H1 (cell line): ENCODE data around the gene EXOC6. TPM values are rescaled to one million over a fixed set of nuclear protein-coding genes. Genes with fewer than 3 reads are reported as not detected.
A peak's percentile ranks its signal among the peaks of the same experiment; 100 is the strongest.

Source experiments
- BRCA1 ChIP-seq: IDR thresholded peaks from 2 replicates; pipeline ENCODE4 v1.6.1; 2012; ENCODE audit warnings: low read depth, low read length, improper control_type of control experiment
- CBX8 ChIP-seq: fragments of 300-800, 300-1000 bp; sonication (generic); IDR thresholded peaks from 2 replicates; pipeline ENCODE4 v1.7.1; 2016; ENCODE audit warnings: low read depth, low read length, borderline replicate concordance
- CEBPB ChIP-seq: IDR thresholded peaks from 2 replicates; pipeline ENCODE4 v1.6.1; 2012; ENCODE audit warnings: low read depth, low read length
- CHD1 ChIP-seq: IDR thresholded peaks from 2 replicates; pipeline ENCODE4 v1.6.1; 2012; ENCODE audit warnings: low read depth, low read length, improper control_type of control experiment
- CTCF ChIP-seq, 3 experiments: IDR thresholded peaks; 1 replicate in 2 of 3; 2 replicates in 1 of 3; pipeline versions ENCODE4 v1.5.1 to v1.6.1; 2011; ENCODE audit warnings: low read length in 3 of 3, mild to moderate bottlenecking in 3 of 3, inconsistent platforms in 2 of 3, low read depth in 1 of 3, moderate library complexity in 1 of 3; ENCODE audit not compliant: insufficient read depth in 1 of 3; ENCODE audit errors: control extremely low read depth in 1 of 3
- EZH2 ChIP-seq: fragments of 200-600 bp; sonication (generic); IDR thresholded peaks from 2 replicates; pipeline ENCODE4 v1.7.1; 2012; ENCODE audit warnings: low read depth, mild to moderate bottlenecking, moderate library complexity, low read length, inconsistent platforms; ENCODE audit not compliant: severe bottlenecking
- GTF2F1 ChIP-seq: IDR thresholded peaks from 2 replicates; pipeline ENCODE4 v1.6.1; 2012; ENCODE audit warnings: low read depth, low read length, improper control_type of control experiment, borderline replicate concordance
- HDAC2 ChIP-seq, 2 experiments: fragments of 300-600 bp in 1 of 2; sonication (generic) in 1 of 2; IDR thresholded peaks; 2 replicates each; pipeline ENCODE4 v1.6.1; 2011 to 2012; ENCODE audit warnings: low read depth in 2 of 2, low read length in 2 of 2, mild to moderate bottlenecking in 2 of 2, moderate library complexity in 2 of 2, borderline replicate concordance in 1 of 2, inconsistent platforms in 1 of 2
- KDM4A ChIP-seq: IDR thresholded peaks from one replicate; pipeline ENCODE4 v1.7.1; 2012; ENCODE audit warnings: low read depth, mild to moderate bottlenecking, moderate library complexity, low read length, inconsistent platforms; ENCODE audit not compliant: severe bottlenecking
- MAX ChIP-seq: IDR thresholded peaks from 2 replicates; pipeline ENCODE4 v1.6.1; 2012; ENCODE audit warnings: inconsistent platforms
- NRF1 ChIP-seq: IDR thresholded peaks from 2 replicates; pipeline ENCODE4 v1.6.1; 2011; ENCODE audit warnings: mild to moderate bottlenecking, low read depth, low read length, improper control_type of control experiment
- PHF8 ChIP-seq: fragments of 200-600 bp; sonication (generic); conservative IDR thresholded peaks from 2 replicates; pipeline ENCODE4 v1.7.1; 2012; ENCODE audit warnings: low read depth, mild to moderate bottlenecking, inconsistent platforms, low read length, moderate library complexity
- POLR2AphosphoS5 ChIP-seq: IDR thresholded peaks from 2 replicates; pipeline ENCODE4 v1.6.1; 2011; ENCODE audit warnings: low read depth, low read length
- RAD21 ChIP-seq, 2 experiments: IDR thresholded peaks in 1 of 2; conservative IDR thresholded peaks in 1 of 2; 2 replicates each; pipeline ENCODE4 v1.6.1; 2011; ENCODE audit warnings: low read depth in 2 of 2, low read length in 2 of 2, improper control_type of control experiment in 1 of 2, inconsistent platforms in 1 of 2, mild to moderate bottlenecking in 1 of 2, moderate library complexity in 1 of 2
- SP1 ChIP-seq: IDR thresholded peaks from 2 replicates; pipeline ENCODE4 v1.6.1; 2011; ENCODE audit warnings: low read depth, low read length
- TAF1 ChIP-seq: IDR thresholded peaks from 2 replicates; pipeline ENCODE4 v1.6.1; 2011; ENCODE audit warnings: mild to moderate bottlenecking, low read depth, low read length
- polyA plus RNA-seq, 7 experiments: library from polyadenylated mRNA; depleted of rRNA in 3 of 7; stranded (reverse) in 5 of 7; unstranded in 2 of 7; fragments of >200 nt in 5 of 7; fragments of 200-250 nt in 2 of 7; gene quantifications; 1 replicate in 5 of 7; 2 replicates in 1 of 7; 4 replicates in 1 of 7; pipeline versions ENCODE4 v1.2.1 to v1.2.3, GENCODE V29; 2011 to 2013; ENCODE audit warnings: missing spikeins in 2 of 7, mixed read lengths in 2 of 7
- total RNA-seq: library from RNA; stranded (reverse); fragmentation: NEBNext Ultra II Directional; extraction: Animal tissue kit (Norgen Biotek cat#: 25700); gene quantifications from 2 replicates; pipeline ENCODE4 v1.2.1, GENCODE V29; 2021
- TF ChIP-seq, protein P1 (sequence below): IDR thresholded peaks from 2 replicates; pipeline ENCODE4 v1.6.1; 2011; ENCODE audit warnings: low read length, improper control_type of control experiment
- TF ChIP-seq, protein P2 (sequence below): IDR thresholded peaks from 2 replicates; pipeline ENCODE4 v1.6.1; 2012; ENCODE audit warnings: inconsistent platforms

Gene EXOC6
- total and polyA plus RNA-seq, 2 of the 8 experiments (the other 6 are each of a cell fraction or from before 2014, with no cell fraction given): 1.7 to 4.5 TPM

DNA sequence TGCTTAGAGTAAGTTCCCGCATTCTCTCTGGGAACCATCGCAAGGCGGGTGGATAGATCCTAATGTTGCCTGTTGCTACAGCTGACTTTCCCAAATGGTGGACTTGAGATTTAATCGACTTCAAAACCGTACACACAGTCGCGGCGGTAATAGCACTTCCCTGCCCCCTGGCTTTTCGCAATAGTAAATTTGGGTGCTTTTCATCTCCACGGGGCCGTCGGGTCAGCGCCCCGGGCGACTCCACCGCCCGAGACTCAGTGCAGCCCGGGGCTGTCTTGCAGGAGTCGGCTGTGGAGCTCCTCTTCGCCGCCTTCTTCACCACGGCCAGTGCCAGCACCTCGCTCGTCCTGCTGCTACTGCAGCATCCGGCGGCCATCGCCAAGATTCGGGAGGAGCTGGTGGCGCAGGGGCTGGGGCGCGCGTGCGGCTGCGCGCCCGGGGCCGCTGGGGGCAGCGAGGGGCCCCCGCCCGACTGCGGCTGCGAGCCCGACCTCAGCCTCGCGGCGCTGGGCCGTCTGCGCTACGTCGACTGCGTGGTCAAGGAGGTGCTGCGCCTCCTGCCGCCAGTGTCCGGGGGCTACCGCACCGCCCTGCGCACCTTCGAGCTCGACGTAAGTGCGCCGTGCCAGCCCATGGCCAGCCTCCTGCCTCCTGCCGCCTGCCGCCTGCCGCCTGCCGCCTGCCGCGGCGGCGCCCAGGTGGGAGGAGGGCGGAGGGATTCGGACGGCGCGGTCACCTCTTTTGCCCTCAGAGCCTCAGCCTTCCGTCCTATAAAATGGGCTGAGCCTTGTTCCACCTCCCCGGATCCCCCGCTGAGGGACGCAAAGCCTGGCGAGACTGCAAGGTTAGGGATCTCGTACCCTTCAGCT is 217.6 kb downstream of the EXOC6 start (continued):
- peak; percentile 86 for TF ChIP-seq MAX
- no peak for TF ChIP-seq POLR2AphosphoS5
- TF ChIP-seq CHD1: no peak
- TF ChIP-seq, protein P1, sequence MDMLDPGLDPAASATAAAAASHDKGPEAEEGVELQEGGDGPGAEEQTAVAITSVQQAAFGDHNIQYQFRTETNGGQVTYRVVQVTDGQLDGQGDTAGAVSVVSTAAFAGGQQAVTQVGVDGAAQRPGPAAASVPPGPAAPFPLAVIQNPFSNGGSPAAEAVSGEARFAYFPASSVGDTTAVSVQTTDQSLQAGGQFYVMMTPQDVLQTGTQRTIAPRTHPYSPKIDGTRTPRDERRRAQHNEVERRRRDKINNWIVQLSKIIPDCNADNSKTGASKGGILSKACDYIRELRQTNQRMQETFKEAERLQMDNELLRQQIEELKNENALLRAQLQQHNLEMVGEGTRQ: no peak
- no peak; the same call in 1 of the 2 replicates for TF ChIP-seq CEBPB
- no peak for TF ChIP-seq PHF8
- TF ChIP-seq TAF1: no peak
- TF ChIP-seq BRCA1: no peak
- TF ChIP-seq RAD21 (IDR thresholded peaks at IDR 0.05 in 1 of 2, conservative IDR thresholded peaks at IDR 0.05 in 1 of 2; ENCODE audit: low read depth in 2 of 2, low read length in 2 of 2): peak; percentile 23 to 31; a peak in 3 of 4 replicates
- TF ChIP-seq KDM4A: no peak
- TF ChIP-seq CTCF (IDR thresholded peaks at IDR 0.05; ENCODE audit: control extremely low read depth in 1 of 3, insufficient read depth in 1 of 3, low read depth in 1 of 3, low read length in 3 of 3): peak in 2 of 3 experiments; percentile 25 to 51; a peak in 3 of 4 replicates
- no peak for TF ChIP-seq SP1
- TF ChIP-seq, protein P2, sequence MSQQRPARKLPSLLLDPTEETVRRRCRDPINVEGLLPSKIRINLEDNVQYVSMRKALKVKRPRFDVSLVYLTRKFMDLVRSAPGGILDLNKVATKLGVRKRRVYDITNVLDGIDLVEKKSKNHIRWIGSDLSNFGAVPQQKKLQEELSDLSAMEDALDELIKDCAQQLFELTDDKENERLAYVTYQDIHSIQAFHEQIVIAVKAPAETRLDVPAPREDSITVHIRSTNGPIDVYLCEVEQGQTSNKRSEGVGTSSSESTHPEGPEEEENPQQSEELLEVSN: peak; percentile 85
- TF ChIP-seq NRF1: no peak
- no peak for TF ChIP-seq CBX8
- peak; percentile 81 for TF ChIP-seq EZH2
- no peak for TF ChIP-seq GTF2F1
- peak in 1 of 2 experiments; percentile 79; a peak in 1 of 4 replicates for TF ChIP-seq HDAC2 (IDR thresholded peaks at IDR 0.05; ENCODE audit: borderline replicate concordance in 1 of 2, low read depth in 2 of 2, low read length in 2 of 2)
